HG03469 (cell line): ENCODE measurements around the gene SPEM3.

Source experiments
- ATAC-seq: cut with Tn5 transposase; IDR thresholded peaks from one replicate; pipeline ENCODE4 v1.9.1; 2021; ENCODE audit warnings: mild to moderate bottlenecking, moderate library complexity, moderate number of reproducible peaks; ENCODE audit not compliant: unreplicated experiment

SPEM3 gene

DNA sequence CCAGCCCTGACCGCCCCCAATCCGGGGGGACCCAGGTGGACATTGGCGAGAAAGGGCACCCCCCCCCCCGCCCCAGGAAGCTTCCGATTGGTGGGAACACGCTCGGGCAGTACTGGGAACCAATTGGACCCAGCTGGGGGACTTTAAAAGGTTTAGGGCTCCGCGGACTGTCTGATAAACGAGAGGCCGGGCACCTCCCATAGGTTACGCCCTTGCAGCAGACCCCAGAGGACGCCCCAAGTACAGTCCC, 25.0 kb upstream of the SPEM3 start:
- no peak for ATAC-seq

DNA sequence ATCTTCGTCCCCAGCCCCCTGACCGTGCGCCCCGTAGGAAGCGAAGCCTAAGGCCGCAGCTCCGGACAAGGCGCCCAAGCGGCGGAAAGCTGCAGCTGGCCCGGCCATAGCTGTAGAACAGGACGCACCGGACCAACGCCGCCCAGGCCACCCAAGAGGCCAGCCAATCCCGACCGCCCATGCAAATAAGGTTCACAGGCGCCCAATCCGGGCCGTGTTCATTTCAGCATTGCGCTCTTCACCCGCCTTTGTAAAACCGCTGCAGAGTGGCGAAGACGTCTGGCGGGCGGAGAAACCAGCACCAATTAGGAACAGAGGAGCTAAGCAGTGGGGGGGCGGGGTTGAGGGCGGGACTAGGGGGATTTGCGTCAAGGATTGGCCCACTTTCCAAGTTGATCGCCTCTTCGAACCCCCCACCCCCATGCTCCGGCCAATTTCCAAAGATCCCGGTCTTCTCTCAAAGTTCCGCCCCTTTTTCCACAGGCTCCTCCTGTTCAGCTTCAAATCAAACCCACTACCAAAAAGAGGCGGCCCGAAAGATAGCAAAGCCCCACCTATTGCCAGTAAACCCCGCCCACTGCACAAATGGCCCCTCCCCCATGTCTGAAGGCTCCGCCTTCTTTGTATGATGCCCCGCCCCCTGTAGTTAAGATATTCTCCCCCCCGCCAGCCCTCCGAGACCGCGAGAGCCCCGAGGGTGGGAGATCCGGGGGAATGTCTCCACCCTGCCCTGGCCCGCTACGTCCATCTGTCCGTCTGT, 24.5 kb upstream of the SPEM3 start, which contains the start of gene TMEM256:
Gene TMEM256 (minus strand): TSS at position 121 of the 760 bp plus-strand sequence. CDS start 13 bp downstream, at position 108.
- peak; percentile 59 for ATAC-seq

DNA sequence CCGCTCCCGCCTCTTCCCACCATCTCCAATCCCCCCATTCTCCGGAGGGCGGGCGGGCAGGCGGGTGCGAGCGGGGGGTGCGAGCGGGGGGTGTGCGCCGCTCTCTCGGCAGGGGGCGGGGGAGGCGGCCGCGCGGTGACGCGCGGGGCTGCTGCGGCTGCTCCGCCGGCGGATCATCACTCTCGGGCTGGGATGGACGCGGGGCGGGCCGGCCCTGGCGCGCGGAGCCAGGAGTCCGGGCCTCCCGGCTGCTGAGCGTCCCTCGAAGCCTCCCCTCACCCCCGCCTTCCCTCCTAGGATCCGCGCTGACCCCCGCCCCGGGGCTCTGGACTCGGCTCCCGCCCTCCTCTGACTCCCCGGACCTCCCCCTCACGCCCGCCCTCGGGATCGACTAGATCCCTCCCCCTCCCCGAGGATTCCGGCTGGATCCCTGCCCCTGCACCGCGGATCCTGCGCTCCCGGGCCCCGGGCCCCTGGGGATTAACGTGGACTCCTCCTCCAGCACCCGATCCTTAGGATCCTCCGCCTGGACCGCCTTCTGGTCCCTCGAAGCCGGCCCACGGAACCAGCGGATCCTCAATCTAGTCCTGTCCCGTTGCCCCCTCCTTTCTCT, 23.8 kb upstream of the SPEM3 start:
- ATAC-seq: no peak

GRCh38 chr17:7405350-7406234, 23.1 kb upstream of the SPEM3 start:
- no peak for ATAC-seq

DNA sequence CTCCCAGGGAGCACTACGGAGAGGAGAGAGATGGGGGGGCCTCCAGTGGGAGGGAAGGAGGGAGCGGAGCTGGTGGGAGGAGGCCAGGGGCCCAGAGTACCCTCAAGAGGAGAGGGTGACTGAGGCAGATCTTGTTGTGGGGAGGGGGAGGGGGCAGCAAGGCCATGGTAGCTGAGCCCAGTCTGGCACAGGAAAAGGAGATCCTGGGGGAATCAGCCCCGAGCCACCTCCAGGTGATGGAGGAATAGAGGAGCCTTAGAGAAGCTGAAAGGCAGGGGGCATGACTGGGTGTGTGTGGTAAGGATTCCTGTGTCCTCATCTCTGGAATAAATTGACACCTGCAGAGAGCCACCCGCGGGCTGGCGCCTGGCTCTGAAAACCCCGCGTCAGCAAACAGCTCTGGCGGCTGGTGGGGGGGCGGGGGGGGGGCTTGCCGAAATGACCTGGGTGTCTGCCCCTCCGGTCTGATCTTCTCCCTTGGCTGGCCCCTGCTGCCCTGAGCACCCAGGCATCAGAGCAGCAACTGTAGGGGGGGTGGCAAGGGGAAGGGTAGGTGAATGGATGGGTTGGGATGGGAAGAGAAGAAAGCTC, 22.3 kb upstream of the SPEM3 start:
- no peak for ATAC-seq

DNA sequence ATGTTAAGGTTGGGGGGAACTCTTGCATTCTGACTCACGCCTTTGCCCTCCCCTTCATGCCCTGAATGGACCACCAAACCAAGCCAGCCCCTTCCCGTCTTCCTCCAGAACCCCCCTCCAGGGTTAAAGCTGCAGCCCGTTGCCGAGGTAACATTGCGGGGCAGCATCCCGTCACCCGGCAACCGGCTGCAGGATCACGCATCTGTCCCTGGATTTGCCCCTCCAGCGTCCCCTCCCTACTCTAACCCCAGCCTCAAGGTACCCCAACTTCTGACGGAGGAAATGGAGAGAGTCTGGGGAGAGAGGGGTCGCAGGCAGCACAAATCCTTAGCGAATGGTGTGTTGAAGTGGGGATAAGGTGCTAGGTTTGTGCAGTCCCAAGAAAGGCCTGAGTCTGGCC, 21.6 kb upstream of the SPEM3 start:
- ATAC-seq: no peak

GRCh38 chr17:7407485-7408251, 21.0 kb upstream of the SPEM3 start, which contains the start of gene NLGN2:
Gene NLGN2, plus strand, starts transcription at chr17:7407845. Its CDS starts 411 bp downstream, at chr17:7408256.
- no peak for ATAC-seq

DNA sequence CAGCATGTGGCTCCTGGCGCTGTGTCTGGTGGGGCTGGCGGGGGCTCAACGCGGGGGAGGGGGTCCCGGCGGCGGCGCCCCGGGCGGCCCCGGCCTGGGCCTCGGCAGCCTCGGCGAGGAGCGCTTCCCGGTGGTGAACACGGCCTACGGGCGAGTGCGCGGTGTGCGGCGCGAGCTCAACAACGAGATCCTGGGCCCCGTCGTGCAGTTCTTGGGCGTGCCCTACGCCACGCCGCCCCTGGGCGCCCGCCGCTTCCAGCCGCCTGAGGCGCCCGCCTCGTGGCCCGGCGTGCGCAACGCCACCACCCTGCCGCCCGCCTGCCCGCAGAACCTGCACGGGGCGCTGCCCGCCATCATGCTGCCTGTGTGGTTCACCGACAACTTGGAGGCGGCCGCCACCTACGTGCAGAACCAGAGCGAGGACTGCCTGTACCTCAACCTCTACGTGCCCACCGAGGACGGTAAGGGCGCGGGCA, 20.4 kb upstream of the SPEM3 start:
- no peak for ATAC-seq

- ATAC-seq: no peak
These were observed 19.8 kb upstream of the SPEM3 start for GRCh38 chr17:7408863-7409262.

- ATAC-seq: no peak
These were observed 18.9 kb upstream of the SPEM3 start for GRCh38 chr17:7409716-7410115.

GRCh38 chr17:7410634-7411426, 17.8 kb upstream of the SPEM3 start:
- no peak for ATAC-seq

DNA sequence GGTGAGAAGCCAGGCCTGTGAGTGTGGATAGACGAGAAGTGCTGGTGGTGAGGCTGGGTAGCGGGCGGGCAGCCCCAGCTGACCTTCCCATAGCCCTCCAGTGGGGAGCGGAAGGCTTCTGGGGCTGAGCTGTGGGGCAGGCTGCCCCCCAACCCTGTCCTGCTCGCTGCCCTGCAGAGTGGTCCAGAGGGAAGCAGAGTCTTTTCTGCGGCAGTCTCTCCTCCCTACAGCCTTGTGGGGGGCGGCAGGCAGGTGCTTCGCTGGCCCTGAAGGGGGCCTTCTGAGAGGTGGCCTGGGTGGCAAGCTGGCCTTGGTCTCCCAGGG, 17.3 kb upstream of the SPEM3 start:
- ATAC-seq: no peak

DNA sequence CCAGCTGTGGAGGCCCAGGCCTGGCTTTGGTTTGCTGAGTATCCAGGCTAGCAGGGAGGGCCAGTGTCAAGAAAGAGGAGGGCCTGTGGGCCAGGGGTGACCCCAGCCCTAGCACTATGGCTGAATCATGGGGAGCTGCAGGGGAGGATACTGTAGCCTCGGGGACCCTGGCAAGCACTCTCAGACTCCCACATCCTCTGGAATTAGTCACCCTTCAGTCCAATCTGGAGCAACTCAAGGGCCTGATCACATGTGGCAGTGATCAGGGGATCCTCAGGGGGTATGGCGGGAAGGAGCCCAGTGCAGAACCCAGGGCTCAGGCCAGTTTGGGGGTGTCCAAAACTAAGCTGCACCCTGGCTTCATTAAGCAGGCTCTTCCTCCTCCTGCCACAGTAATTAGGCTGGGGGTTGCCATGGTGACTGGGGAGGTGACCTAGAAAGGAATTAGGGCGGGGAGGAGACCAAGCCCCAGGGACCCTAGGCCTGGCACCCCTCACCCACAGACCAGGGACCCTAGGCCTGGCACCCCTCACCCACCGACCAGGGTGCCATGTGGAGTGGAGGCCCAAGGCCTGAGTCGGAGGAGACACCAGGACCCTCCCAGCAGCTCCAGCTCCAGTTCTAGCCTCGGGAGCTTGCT, 15.2 kb upstream of the SPEM3 start:
- no peak for ATAC-seq

DNA sequence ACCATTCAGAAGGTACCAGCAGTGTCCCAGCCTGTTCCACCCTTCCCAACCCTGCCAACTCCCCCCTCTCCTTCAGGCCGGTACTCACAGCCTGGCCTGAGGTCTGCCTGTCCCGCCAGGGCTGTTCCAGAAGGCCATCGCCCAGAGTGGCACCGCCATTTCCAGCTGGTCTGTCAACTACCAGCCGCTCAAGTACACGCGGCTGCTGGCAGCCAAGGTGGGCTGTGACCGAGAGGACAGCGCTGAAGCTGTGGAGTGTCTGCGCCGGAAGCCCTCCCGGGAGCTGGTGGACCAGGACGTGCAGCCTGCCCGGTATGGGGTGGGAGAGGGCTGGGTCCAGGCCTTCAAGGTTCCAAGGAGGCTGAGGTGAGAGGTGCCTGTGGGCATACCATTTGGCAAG, 13.8 kb upstream of the SPEM3 start:
- ATAC-seq: no peak

DNA sequence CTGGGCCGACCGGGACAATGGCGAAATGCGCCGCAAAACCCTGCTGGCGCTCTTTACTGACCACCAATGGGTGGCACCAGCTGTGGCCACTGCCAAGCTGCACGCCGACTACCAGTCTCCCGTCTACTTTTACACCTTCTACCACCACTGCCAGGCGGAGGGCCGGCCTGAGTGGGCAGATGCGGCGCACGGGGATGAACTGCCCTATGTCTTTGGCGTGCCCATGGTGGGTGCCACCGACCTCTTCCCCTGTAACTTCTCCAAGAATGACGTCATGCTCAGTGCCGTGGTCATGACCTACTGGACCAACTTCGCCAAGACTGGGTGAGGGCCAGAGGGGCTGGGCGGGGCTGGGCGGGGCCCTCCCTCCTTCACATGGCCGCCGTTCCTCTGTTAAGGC, 12.9 kb upstream of the SPEM3 start:
- ATAC-seq: no peak

- ATAC-seq: no peak
These were observed 12.3 kb upstream of the SPEM3 start for GRCh38 chr17:7416323-7416722.

DNA sequence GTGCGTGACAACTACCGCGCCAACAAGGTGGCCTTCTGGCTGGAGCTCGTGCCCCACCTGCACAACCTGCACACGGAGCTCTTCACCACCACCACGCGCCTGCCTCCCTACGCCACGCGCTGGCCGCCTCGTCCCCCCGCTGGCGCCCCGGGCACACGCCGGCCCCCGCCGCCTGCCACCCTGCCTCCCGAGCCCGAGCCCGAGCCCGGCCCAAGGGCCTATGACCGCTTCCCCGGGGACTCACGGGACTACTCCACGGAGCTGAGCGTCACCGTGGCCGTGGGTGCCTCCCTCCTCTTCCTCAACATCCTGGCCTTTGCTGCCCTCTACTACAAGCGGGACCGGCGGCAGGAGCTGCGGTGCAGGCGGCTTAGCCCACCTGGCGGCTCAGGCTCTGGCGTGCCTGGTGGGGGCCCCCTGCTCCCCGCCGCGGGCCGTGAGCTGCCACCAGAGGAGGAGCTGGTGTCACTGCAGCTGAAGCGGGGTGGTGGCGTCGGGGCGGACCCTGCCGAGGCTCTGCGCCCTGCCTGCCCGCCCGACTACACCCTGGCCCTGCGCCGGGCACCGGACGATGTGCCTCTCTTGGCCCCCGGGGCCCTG, 11.5 kb upstream of the SPEM3 start:
- no peak for ATAC-seq

DNA sequence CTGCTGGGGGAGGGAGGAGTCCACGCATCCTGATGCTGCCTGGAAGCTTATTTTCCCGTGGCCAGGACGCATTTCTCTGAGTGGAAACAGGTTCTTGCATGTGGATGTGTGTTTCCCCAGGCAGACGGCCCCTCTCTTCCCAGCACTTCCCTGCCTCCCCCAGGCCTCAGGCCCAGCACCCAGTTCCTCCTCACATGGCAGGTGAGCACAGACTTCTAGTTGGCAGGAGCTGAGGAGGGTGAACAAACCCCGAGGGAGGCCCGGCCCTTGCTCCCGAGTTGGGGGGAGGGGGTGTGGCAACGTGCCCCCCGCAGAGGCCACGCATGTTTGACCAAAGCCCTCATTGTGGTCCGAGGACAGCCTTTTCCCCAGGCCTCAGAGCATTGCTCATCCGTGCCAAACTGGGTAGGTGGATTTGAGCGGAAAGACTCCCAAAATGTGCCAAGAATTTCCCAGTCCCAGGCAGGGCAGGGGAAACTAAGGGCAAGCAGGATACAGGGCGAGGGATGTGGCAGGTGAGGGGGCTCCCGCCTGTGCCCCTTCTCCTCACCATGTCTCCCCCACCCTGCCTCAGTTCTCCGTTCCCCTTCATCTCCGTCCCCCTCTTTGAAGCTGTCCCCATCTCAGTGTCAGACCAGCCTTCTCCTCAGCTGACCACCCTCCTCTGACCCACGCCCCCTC, 10.0 kb upstream of the SPEM3 start:
- no peak for ATAC-seq
